BJ (cell line): ENCODE measurements around the gene IGSF8. TPM values are rescaled to one million over a fixed set of nuclear protein-coding genes. Genes with fewer than 3 reads are reported as not detected.

Source experiments
- CTCF ChIA-PET: fragments of 350-600 bp; formaldehyde crosslinking; extraction: SDS; loops from one replicate; lab custom pipeline; 2021; ENCODE audit warnings: antibody characterized with exemption, inconsistent platforms; lab: Yijun Ruan, JAX
- POLR2A ChIA-PET: fragments of 300-600 bp; sonication (Branson Sonifier 250); formaldehyde crosslinking; extraction: SDS; loops from one replicate; lab custom pipeline; 2021; ENCODE audit warnings: antibody characterized with exemption; lab: Charles Lee
- DNase-seq: peaks from one replicate; pipeline ENCODE4 v3.0.0-alpha.2; 2011; ENCODE audit warnings: low read depth
- H3K27me3 ChIP-seq: 2 replicates; pipeline ENCODE4 v1.6.0; 2011; ENCODE audit warnings: low read length; ENCODE audit not compliant: control insufficient read depth, insufficient read depth
- H3K36me3 ChIP-seq: 2 replicates; pipeline ENCODE4 v1.5.1; 2011; ENCODE audit warnings: low read length; ENCODE audit not compliant: control insufficient read depth, insufficient read depth
- H3K4me3 ChIP-seq: 2 replicates; pipeline ENCODE4 v1.5.1; 2011; ENCODE audit warnings: low read depth, mild to moderate bottlenecking, control low read depth, low read length
- polyA plus RNA-seq: library from polyadenylated mRNA; depleted of rRNA; stranded (reverse); fragments of >200 nt; gene quantifications from 2 replicates; pipeline ENCODE4 v1.2.3, GENCODE V29; 2011
- TF ChIP-seq, protein P1 (sequence below): IDR thresholded peaks from 2 replicates; pipeline ENCODE4 v1.5.1; 2011; ENCODE audit warnings: low read depth, mild to moderate bottlenecking, control low read depth, inconsistent platforms, low read length, moderate library complexity; ENCODE audit not compliant: insufficient read depth

IGSF8 gene
- polyA plus RNA-seq, 1 experiment: 29.7 TPM

DNA sequence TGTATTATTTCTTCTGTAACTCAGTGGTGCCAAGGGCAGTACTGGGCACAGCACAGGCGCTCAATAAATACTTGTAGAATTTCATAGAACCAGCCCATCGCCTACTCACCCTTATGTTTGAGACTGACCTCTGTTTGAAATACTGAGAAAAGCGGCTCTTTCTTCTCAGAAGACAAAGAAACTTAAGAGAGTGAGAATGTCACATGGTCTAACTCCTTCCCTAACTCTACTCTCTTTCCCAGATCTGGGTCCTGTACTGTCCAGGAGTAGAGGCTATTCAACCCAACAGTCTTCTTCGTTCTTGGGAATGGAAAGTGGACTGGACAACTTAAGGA lies 4.2 kb downstream of the IGSF8 start:
- H3K4me3 ChIP-seq: no peak overlapping the region
- peaks cover 3% of the 10 kb centered on the region for H3K36me3 ChIP-seq
- TF ChIP-seq, protein P1, sequence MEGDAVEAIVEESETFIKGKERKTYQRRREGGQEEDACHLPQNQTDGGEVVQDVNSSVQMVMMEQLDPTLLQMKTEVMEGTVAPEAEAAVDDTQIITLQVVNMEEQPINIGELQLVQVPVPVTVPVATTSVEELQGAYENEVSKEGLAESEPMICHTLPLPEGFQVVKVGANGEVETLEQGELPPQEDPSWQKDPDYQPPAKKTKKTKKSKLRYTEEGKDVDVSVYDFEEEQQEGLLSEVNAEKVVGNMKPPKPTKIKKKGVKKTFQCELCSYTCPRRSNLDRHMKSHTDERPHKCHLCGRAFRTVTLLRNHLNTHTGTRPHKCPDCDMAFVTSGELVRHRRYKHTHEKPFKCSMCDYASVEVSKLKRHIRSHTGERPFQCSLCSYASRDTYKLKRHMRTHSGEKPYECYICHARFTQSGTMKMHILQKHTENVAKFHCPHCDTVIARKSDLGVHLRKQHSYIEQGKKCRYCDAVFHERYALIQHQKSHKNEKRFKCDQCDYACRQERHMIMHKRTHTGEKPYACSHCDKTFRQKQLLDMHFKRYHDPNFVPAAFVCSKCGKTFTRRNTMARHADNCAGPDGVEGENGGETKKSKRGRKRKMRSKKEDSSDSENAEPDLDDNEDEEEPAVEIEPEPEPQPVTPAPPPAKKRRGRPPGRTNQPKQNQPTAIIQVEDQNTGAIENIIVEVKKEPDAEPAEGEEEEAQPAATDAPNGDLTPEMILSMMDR: no peak
- ChIA-PET CTCF (interaction anchor here (1.6 kb wide), 1 partner anchor 16 kb away, joined by 9 read pairs; no protein-coding TSS in a partner anchor), POLR2A (no interaction called here)
- H3K27me3 ChIP-seq: no peaks in the 10 kb centered on the region
- no peak for DNase-seq

DNA sequence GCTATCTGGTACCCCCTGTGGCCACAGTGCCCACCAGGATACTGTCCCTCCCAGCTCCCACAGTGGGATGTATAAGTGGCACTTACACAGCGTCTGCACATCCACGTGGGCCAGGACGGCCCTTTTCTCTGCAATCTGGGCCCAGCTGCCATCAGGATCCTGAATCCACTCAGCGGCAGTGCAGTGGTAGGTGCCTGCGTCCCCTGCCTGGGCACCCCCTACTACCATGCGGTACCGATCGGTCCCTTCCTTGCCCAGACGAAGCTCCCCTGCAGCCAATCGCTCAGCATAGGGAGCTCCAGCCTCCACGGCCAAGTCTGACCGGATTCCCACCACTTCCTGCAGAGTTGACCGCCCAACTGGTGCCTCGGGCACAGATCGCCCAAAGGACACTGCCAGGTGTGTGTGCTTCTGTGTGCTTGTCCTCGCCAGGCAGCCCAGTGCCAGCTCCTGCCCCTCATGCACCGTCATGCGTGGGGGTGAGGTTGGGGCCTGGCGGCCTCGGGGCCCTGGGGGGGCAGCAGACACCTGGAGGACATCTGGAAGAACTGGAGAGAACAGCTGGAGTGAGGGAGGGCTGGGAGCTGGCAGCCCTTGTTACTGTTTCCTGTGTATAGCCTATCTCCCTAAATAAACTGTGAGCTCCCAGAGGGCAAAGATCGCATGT lies 4.7 kb downstream of the IGSF8 start:
- Histone ChIP-seq H3K27me3 (no peaks in the 10 kb centered on the region), H3K36me3 (peaks cover 3% of the 10 kb centered on the region), H3K4me3 (no peak overlapping the region)
- CTCF ChIA-PET: interaction anchor here (0.7 to 1.6 kb wide), 3 partner anchors 9 to 15 kb away, joined by 3 to 9 read pairs (median 4); partner anchors contain the start of gene KCNJ9
- no peak for DNase-seq
- TF ChIP-seq, protein P1: no peak
- POLR2A ChIA-PET: no interaction called here

DNA sequence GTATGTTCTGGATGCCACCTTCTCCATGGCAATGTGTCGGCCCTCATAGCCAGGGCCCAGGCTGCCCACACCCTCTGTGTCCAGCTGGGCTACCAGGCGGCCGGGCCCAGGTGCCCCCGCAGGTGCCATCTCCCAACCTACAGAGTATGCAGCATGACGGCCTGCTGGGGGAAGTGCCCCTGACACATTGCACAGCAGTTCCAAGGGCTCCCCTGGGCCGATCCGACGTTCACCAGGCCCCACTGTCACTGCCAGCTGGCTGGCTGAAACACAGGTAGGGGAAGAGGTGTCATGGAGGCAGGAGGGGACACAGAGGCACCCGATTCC lies 5.4 kb downstream of the IGSF8 start:
- H3K36me3 ChIP-seq: peaks cover 3% of the 10 kb centered on the region
- DNase-seq: no peak
- TF ChIP-seq, protein P1: no peak
- no peaks in the 10 kb centered on the region for H3K27me3 ChIP-seq
- no peak overlapping the region for H3K4me3 ChIP-seq
- POLR2A ChIA-PET: no interaction called here
- CTCF ChIA-PET: interaction anchor here (0.7 to 1.6 kb wide), 4 partner anchors 8 to 47 kb away, joined by 3 to 9 read pairs (median 4); partner anchors contain the start of gene KCNJ9

DNA sequence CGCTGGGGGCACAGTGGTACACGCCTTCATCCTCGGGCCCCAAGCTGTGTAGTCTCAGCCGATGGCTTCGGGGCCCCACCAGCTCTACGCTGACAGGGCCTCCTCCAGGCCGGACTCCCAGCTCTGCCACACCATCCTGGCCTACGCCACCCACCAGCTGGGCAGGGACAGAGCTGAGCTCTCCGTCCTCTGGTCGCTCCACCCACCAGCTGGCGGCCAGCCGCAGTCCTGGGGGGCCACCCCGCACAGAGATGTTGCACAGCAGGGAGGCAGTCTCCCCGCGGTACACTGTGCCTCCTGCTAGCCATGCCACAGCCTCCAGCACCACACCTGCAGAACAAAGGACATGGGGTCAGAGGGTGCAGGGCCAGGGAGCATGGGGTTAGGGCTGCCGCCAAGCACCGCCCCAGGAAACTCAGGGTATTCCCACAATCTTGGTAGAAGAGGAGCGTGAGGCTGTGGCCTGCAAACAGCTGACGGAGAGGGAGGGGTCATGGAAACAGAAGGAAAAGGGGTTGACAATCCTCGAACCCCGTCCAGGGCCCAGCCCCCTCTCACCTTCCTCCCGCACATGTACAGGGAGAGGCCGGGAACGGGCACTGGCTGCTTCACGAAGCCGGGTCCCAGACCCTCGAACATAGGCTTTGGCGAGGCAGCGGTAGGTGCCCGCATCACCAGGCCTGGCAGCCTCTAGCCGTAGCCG lies 5.9 kb downstream of the IGSF8 start:
- TF ChIP-seq, protein P1: no peak
- ChIA-PET POLR2A (no interaction called here), CTCF (interaction anchor here (0.8 to 1.0 kb wide), 4 partner anchors 11 to 87 kb away, joined by 3 to 4 read pairs (median 4); partner anchors contain the start of gene KCNJ9)
- Histone ChIP-seq H3K36me3 (peaks cover 3% of the 10 kb centered on the region), H3K4me3 (no peak overlapping the region), H3K27me3 (no peaks in the 10 kb centered on the region)
- no peak for DNase-seq

DNA sequence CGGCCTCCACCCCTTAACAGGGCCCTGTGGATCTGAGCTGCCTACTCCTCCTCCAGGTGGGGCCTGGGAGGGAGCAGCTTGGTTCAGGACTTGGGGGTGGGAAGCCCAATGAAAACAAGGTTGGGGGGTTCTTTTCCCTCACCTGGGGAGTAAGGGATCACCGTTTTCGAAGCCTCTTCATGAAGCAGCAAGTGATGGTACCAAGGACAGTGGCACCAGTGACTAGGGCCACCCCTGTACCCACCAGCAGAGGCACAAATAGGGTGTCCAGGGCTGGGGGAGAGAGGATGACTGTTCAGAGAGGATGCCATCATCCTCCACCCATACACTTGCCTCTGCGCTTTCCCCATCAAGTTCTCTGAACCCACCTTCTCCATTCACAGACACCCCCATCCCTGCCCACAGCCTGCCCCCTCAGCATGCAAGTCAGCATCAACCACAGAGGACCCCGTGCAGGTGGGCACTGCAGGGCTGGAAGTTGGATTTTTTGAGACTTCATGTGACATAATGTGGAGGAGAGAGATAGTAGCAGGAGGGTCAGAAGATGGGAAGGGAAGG lies 6.7 kb downstream of the IGSF8 start:
- POLR2A ChIA-PET: no interaction called here
- TF ChIP-seq, protein P1: no peak
- CTCF ChIA-PET: interaction anchor here (0.8 to 2.3 kb wide), 3 partner anchors 10 to 86 kb away, joined by 3 to 6 read pairs (median 4); no protein-coding TSS in a partner anchor
- no peaks in the 10 kb centered on the region for H3K27me3 ChIP-seq
- peaks cover 3% of the 10 kb centered on the region for H3K36me3 ChIP-seq
- no peak overlapping the region for H3K4me3 ChIP-seq
- DNase-seq: no peak
